T-helper 9 cell (primary cell): ENCODE results near the gene KIFAP3.
"Not testable (repeated sequence)": the region's sequence is repeated elsewhere in the genome, so short reads cannot be mapped to it uniquely, and the experiment has no call there.

Experiments used
- DNase-seq: peaks from one replicate; pipeline ENCODE4 v3.0.0-alpha.2; 2020

KIFAP3 gene

DNA sequence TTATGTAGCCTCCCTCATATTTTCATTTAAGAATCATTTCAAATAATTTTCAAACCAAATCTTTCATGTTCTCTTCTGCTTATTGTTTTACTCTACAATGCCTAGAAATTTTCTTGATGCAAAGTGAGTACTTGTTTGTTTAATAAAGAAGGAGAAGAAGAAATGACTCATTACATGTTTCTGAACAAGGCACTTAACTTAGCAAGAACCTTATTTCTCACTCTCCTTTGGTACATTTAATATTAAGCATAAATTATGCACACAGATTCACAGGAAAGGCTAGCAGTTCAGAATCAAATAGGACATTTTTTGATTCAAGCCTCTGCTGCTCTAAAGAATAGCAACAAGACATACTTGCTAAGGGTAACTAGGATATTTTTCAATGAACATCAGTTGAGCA lies 189.9 kb downstream of the KIFAP3 start:
- DNase-seq: no peak

DNA sequence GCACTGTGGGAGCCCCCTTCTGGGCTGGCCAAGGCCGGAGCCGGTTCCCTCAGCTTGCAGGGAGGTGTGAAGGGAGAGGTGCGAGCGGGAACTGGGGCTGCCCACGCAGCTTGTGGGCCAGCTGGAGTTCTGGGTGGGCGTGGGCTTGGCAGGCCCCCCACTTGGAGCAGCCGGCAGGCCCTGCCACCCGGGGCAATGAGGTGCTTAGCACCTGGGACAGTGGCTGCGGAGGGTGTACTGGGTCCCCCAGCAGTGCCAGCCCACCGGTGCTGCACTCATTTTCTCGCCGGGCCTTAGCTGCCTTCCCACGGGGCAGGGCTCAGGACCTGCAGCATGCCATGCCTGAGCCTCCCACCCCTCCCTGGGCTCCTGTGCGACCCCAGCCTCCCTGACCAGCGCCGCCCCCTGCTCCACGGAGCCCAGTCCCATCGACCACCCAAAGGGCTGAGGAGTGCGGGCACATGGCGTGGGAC lies 192.4 kb downstream of the KIFAP3 start:
- DNase-seq: no peak

GRCh38 chr1:169879034-169879840 lies 195.3 kb downstream of the KIFAP3 start:
- no peak for DNase-seq

DNA sequence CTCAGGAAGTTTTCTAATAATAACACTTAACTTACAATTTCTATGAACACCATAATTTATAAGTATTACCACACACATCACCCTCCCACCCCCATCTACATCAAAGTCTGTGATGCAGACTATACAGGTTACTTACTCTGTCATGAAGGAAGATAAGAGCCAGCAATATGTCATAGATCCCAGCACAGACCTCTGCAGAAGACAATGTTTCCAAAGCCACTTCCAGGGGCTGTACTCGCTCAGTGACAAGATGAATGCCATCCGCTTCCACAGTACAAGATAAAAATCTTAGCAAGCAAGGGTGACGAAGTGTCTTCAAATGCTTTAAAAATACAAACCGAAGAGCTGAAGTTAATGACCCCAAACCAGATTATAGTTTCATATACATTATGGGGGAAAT lies 196.0 kb downstream of the KIFAP3 start:
- DNase-seq: no peak

GRCh38 chr1:169877800-169878491 lies 196.5 kb downstream of the KIFAP3 start:
- DNase-seq: no peak

DNA sequence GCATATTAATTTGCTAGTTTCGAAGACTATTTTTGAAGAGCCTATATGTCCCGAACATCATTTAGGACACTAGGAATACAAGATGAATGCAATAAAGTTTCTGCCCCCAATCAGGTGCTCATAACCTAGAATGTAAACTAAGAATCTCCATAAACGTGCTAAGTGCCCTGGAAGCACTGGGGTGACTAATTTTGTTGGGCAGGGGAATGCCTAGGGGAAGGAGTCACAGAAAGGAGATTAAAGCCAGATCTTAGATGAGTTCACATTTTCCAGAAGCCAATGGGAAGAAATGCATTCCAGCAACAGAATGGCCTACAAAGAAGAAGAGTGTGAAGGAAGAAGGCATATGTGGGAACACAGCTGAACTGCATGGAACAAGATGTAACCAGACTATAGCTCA lies 200.3 kb downstream of the KIFAP3 start:
- no peak for DNase-seq

DNA sequence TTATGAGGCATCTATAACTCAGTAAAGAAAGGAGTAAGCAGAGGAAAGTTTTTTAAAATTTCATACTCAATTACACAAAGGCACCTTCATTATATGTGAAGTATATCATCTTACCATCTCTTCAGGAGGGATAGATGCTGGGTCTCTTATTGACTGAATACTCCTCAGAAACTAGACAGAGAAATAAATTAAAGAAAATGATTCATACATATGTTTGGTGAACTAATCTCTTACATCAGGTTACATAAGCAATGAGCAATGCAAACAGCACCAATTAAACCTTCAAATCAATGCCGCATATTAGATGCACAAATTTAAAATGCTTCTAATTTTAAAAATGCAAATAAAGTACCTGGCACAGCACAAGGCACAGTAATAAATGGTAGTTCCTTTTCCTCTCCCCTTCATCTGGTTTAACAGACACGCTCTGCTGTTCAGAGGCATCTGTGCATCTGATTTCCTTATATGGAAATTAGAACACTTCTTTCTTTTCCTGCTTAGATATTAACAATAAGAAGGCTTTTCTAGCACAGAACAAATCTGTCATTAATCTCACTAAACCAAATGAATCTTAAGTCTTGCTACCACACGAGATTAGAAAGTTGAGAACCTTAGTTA lies 200.8 kb downstream of the KIFAP3 start:
- DNase-seq: no peak

GRCh38 chr1:169872906-169873305 lies 201.6 kb downstream of the KIFAP3 start:
- no peak for DNase-seq

DNA sequence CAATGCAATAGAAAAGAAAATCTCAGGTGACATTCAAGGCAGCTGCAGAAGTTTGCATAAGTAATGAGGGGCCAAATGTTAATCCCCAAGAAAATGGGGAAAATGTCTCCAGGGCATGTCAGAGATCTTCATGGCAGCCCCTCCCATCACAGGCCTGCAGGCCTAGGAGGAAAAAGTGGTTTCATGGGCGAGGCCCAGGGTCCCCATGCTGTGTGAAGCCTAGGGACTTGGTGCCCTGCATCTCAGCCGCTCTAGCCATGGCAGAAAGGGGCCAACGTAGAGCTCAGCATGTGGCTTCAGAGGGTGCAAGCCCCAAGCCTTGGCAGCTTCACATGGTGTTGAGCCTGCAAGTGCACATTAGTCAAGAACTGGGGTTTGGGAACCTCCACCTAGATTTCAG lies 202.5 kb downstream of the KIFAP3 start:
- not testable (repeated sequence) for DNase-seq
